Thymus (tissue), 11 donors: ENCODE results near the gene MAP3K3. TPM values are rescaled to one million over a fixed set of nuclear protein-coding genes. Genes with fewer than 3 reads are reported as not detected.

ENCODE experiments used
- DNase-seq, 9 donors: peaks; one replicate each; pipeline ENCODE4 v3.0.0-alpha.2; 2013; ENCODE audit warnings: low spot score in 9 of 9, low read depth in 6 of 9, missing footprints in 1 of 9
- H3K27ac ChIP-seq, 2 donors: one replicate each; pipeline ENCODE4 v1.5.1; 2013; ENCODE audit warnings: control low read depth in 1 of 2, low read depth in 1 of 2, low read length in 1 of 2, mild to moderate bottlenecking in 1 of 2, moderate library complexity in 1 of 2
- H3K27me3 ChIP-seq, 2 donors: one replicate each; pipeline ENCODE4 v1.5.1; 2013; ENCODE audit warnings: low read length in 1 of 2; ENCODE audit not compliant: control insufficient read depth in 2 of 2, insufficient read depth in 1 of 2
- H3K36me3 ChIP-seq, 2 donors: one replicate each; pipeline ENCODE4 v1.5.1; 2013; ENCODE audit warnings: low read length in 1 of 2, mild to moderate bottlenecking in 1 of 2, moderate library complexity in 1 of 2; ENCODE audit not compliant: control insufficient read depth in 2 of 2, insufficient read depth in 2 of 2
- H3K4me1 ChIP-seq, 2 donors: one replicate each; pipeline ENCODE4 v1.5.1; 2013; ENCODE audit warnings: low read length in 2 of 2; ENCODE audit not compliant: control insufficient read depth in 2 of 2, insufficient read depth in 2 of 2
- H3K4me3 ChIP-seq, 2 donors: one replicate each; pipeline ENCODE4 v1.5.1; 2013; ENCODE audit warnings: low read length in 2 of 2, control low read depth in 1 of 2, mild to moderate bottlenecking in 1 of 2
- H3K9me3 ChIP-seq, 2 donors: one replicate each; pipeline ENCODE4 v1.5.1; 2013; ENCODE audit warnings: low read length in 1 of 2, mild to moderate bottlenecking in 1 of 2; ENCODE audit not compliant: control insufficient read depth in 2 of 2, insufficient read depth in 1 of 2
- WGBS: extraction: QIAGEN DNeasy Blood & Tissue Kit; methylation state at CpG from one replicate; pipeline ENCODE4 v1.1.7; 2013; 5-methylcytosine and 5-hydroxymethylcytosine counted together
- polyA plus RNA-seq: library from polyadenylated mRNA; stranded (reverse); fragments of 200-250 nt; gene quantifications from one replicate; pipeline ENCODE4 v1.2.3, GENCODE V29; 2013
- total RNA-seq: library from RNA; stranded (reverse); fragments of 120-200 nt; gene quantifications from one replicate; pipeline ENCODE4 v1.2.4, GENCODE V29; 2013
- donor health status: healthy.

The MAP3K3 gene
- total and polyA plus RNA-seq, 2 donors, result 15.5 to 21.0 TPM

DNA sequence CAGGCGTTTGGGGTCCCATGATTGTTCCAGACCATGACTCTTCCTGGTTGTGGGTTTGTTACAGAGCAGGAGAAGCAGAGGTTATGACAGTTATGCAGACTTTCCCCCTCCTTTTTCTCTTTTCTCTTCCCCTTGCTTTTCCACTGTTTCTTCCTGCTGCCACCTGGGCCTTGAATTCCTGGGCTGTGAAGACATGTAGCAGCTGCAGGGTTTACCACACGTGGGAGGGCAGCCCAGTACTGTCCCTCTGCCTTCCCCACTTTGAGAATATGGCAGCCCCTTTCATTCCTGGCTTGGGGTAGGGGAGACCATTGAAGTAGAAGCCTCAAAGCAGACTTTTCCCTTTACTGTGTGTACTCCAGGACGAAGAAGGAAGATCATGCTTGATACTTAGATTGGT, 29.4 kb upstream of the MAP3K3 start:
- Histone ChIP-seq H3K27ac (no peak overlapping the region), H3K4me1 (no peaks in the 10 kb centered on the region), H3K36me3 (peaks cover 40 to 58% of the 10 kb centered on the region in 2 donors), H3K27me3 (no peaks in the 10 kb centered on the region), H3K4me3 (no peak overlapping the region), H3K9me3 (no peaks in the 10 kb centered on the region)
- no peak for DNase-seq
- WGBS, result 97% methylated on average over 3 of the region's 3 CpGs

- WGBS, result 99% methylated on average over 3 of the region's 3 CpGs
- no peak for DNase-seq
- H3K27me3 ChIP-seq, result no peaks in the 10 kb centered on the region
- peaks cover 24 to 37% of the 10 kb centered on the region in 2 donors for H3K36me3 ChIP-seq
- peaks cover 0 to 2% of the 10 kb centered on the region in 2 donors for H3K4me1 ChIP-seq
- no peak overlapping the region for H3K4me3 ChIP-seq
- H3K9me3 ChIP-seq, result no peaks in the 10 kb centered on the region
- H3K27ac ChIP-seq, result no peak overlapping the region
Observed at GRCh38 chr17:63595132-63595531, 27.1 kb upstream of the MAP3K3 start.

- peaks cover 12 to 19% of the 10 kb centered on the region in 2 donors for H3K36me3 ChIP-seq
- peaks cover 5 to 13% of the 10 kb centered on the region in 2 donors for H3K4me1 ChIP-seq
- 64% methylated on average over 6 of the region's 6 CpGs for WGBS
- no peaks in the 10 kb centered on the region for H3K9me3 ChIP-seq
- no peaks in the 10 kb centered on the region for H3K27me3 ChIP-seq
- peak in 1 of 9 donors; percentile 19 for DNase-seq
- H3K27ac ChIP-seq, result no peak overlapping the region
- H3K4me3 ChIP-seq, result no peak overlapping the region
Observed at GRCh38 chr17:63596856-63597586, 25.2 kb upstream of the MAP3K3 start.

DNA sequence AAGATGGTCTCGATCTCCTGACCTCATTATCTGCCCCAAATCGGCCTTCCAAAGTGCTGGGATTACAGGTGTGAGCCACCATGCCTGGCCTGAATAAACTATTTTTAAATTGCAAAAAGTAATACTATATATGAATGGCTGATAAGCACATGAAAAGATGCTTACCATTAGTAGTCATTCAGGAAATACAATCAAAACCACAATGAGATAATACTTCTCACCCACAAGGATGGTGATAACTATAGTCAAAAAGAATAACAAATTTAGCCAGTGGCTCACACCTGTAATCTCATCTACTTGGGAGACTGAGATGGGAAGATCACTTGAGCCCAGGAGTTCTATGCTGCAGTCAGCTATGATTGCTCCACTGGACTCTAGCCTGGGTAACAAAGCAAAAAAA, 23.9 kb upstream of the MAP3K3 start:
- no peak overlapping the region for H3K4me3 ChIP-seq
- H3K36me3 ChIP-seq, result peaks cover 3 to 7% of the 10 kb centered on the region in 2 donors
- 91% methylated on average over 2 of the region's 2 CpGs for WGBS
- no peak for DNase-seq
- H3K4me1 ChIP-seq, result peaks cover 5 to 15% of the 10 kb centered on the region in 2 donors
- H3K9me3 ChIP-seq, result no peaks in the 10 kb centered on the region
- H3K27ac ChIP-seq, result no peak overlapping the region
- H3K27me3 ChIP-seq, result no peaks in the 10 kb centered on the region

DNA sequence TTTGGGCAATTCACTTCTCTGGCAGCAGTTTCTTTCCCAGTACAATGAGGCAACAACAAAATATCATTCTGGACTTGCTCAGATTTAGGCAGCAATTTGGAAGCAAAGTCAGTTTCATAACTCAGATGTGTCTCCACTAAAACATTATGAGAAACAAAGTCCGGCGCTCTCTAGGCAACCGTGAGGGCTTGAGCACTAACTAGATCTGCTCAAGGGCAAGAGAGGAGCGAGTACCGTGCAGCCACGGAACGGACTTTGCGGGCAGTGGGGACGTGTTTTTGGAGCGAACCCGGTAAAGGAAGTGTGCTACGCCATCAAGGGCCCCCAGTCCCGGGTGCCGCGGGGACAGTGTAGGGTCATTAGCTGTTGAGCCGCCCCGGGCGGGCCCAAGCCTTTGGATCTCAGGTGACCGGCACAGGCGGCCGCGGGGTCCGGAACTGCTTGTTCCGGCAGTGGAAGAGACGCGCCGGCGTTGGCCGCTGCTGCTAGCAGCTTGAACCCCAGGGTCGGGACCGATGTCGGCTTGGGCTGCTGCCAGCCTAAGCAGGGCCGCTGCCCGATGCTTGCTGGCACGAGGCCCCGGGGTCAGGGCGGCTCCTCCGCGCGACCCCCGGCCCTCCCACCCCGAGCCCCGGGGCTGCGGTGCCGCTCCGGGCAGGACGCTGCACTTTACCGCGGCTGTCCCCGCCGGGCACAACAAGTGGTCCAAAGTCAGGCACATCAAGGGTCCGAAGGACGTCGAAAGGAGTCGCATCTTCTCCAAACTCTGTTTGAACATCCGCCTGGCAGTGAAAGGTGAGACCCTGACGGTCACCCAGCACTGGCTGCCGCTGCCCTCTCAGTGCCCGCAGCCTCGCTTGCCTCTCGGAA, 21.4 kb upstream of the MAP3K3 start, which contains the start of gene TACO1:
TSS of gene TACO1 (plus strand) at position 327 of the 870 bp plus-strand sequence. CDS start at position 516, 189 bp downstream.
- 1% methylated on average over 61 of the region's 61 CpGs for WGBS
- H3K27me3 ChIP-seq, result no peaks in the 10 kb centered on the region
- peak within 1 kb of the TSS; percentile 52 to 78 for H3K27ac ChIP-seq
- peak within 1 kb of the TSS; percentile 77 to 94 for H3K4me3 ChIP-seq
- H3K4me1 ChIP-seq, result peaks cover 5 to 15% of the 10 kb centered on the region in 2 donors
- H3K36me3 ChIP-seq, result peaks cover 16 to 20% of the 10 kb centered on the region in 2 donors
- peak; percentile 55 to 86 (median 66) for DNase-seq
- H3K9me3 ChIP-seq, result no peaks in the 10 kb centered on the region

GRCh38 chr17:63601439-63602371, 20.5 kb upstream of the MAP3K3 start:
- H3K27ac ChIP-seq, result peak overlapping the region in 1 of 2 donors; percentile 60

GRCh38 chr17:63609816-63610573, 12.2 kb upstream of the MAP3K3 start:
- Histone ChIP-seq H3K9me3 (no peaks in the 10 kb centered on the region), H3K4me3 (no peak overlapping the region), H3K27ac (no peak overlapping the region), H3K27me3 (no peaks in the 10 kb centered on the region), H3K4me1 (peaks cover 0 to 10% of the 10 kb centered on the region in 2 donors), H3K36me3 (peaks cover 39 to 47% of the 10 kb centered on the region in 2 donors)
- 94% methylated on average over 6 of the region's 6 CpGs for WGBS
- DNase-seq, result peak in 1 of 9 donors; percentile 28

More at GRCh38 chr17:63601439-63602371, 20.5 kb upstream of the MAP3K3 start:
- Histone ChIP-seq H3K36me3 (peaks cover 21 to 27% of the 10 kb centered on the region in 2 donors), H3K9me3 (no peaks in the 10 kb centered on the region), H3K27me3 (no peaks in the 10 kb centered on the region), H3K4me1 (peaks cover 5 to 15% of the 10 kb centered on the region in 2 donors), H3K4me3 (peak overlapping the region; percentile 77 to 94)
- WGBS, result 61% methylated on average over 9 of the region's 9 CpGs
- DNase-seq, result peak in 1 of 9 donors; percentile 31

DNA sequence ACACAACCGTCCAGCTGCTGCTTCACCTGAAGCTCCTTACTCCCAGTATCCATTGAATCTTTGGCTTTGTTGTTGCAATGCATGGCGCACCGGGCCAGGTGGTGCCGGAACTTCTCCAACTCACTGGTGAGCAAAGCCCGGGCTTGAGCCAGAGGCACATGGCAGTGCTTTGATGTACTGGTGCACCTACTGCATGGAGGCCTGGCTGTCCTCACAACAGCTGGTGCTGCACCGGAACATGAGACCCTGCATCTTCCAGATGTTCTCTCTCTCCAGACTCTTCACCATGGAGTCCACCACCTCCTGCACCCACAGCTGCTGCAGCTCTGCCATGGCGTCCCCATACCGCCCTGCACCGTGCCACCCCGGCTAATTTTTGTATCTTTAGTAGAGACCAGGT, 11.4 kb upstream of the MAP3K3 start:
- peaks cover 0 to 10% of the 10 kb centered on the region in 2 donors for H3K4me1 ChIP-seq
- H3K27me3 ChIP-seq, result no peaks in the 10 kb centered on the region
- H3K36me3 ChIP-seq, result peaks cover 31 to 39% of the 10 kb centered on the region in 2 donors
- WGBS, result 97% methylated on average over 10 of the region's 10 CpGs
- DNase-seq, result no peak
- H3K27ac ChIP-seq, result no peak overlapping the region
- no peaks in the 10 kb centered on the region for H3K9me3 ChIP-seq
- H3K4me3 ChIP-seq, result no peak overlapping the region
